SK-N-SH (cell line): Measurements from ENCODE around the gene ARHGEF11. TPM values are rescaled to one million over a fixed set of nuclear protein-coding genes. Genes with fewer than 3 reads are reported as not detected.
A peak's percentile ranks its signal among the peaks of the same experiment; 100 is the strongest.

Source experiments
- CTCF ChIA-PET: fragments of 300-600, 350-600 bp; formaldehyde crosslinking; extraction: SDS; loops from one replicate; lab custom pipeline; 2021; lab: Yijun Ruan, JAX
- POLR2A ChIA-PET: fragments of 350-600 bp; sonication (Branson Sonifier 250); formaldehyde crosslinking; extraction: SDS; loops from one replicate; lab custom pipeline; 2020; ENCODE audit warnings: antibody characterized with exemption, inconsistent platforms; lab: Yijun Ruan, JAX
- DNase-seq: peaks from one replicate; pipeline ENCODE4 v3.0.0; 2012
- H2AFZ ChIP-seq: fragments of 200-600 bp; sonication (generic); 2 replicates; pipeline ENCODE4 v1.8.1; 2016; ENCODE audit warnings: antibody characterized with exemption, mild to moderate bottlenecking, low read depth
- H3F3A ChIP-seq: fragments of 200-600 bp; sonication (generic); replicated peaks from 2 replicates; pipeline ENCODE3; 2016; ENCODE audit warnings: antibody characterized with exemption, mild to moderate bottlenecking; ENCODE audit not compliant: insufficient read depth
- H3K27ac ChIP-seq, 2 experiments: fragments of 200-500 bp in 1 of 2; fragments of 200-600 bp in 1 of 2; sonication (Bioruptor generic) in 1 of 2; sonication (generic), shearing (Covaris generic) in 1 of 2; 2 replicates each; pipeline versions ENCODE4 v1.5.1 to v1.6.1; 2014 to 2016; ENCODE audit warnings: low read depth in 2 of 2, inconsistent platforms in 1 of 2, low read length in 1 of 2, mild to moderate bottlenecking in 1 of 2, mixed read lengths in 1 of 2
- H3K27me3 ChIP-seq: fragments of 200-600 bp; sonication (generic), shearing (Covaris generic); 2 replicates; pipeline ENCODE4 v1.6.1; 2016; ENCODE audit warnings: mixed run types; ENCODE audit not compliant: insufficient read depth
- H3K36me3 ChIP-seq, 2 experiments: fragments of 200-500 bp in 1 of 2; fragments of 200-600 bp in 1 of 2; sonication (Bioruptor generic) in 1 of 2; sonication (generic) in 1 of 2; replicated peaks in 1 of 2; 2 replicates each; pipeline versions ENCODE3 to v1.5.1; 2014 to 2016; ENCODE audit warnings: low read length in 1 of 2, mild to moderate bottlenecking in 1 of 2; ENCODE audit not compliant: insufficient read depth in 2 of 2, control insufficient read depth in 1 of 2
- H3K4me1 ChIP-seq, 2 experiments: fragments of 200-500 bp in 1 of 2; fragments of 200-600 bp in 1 of 2; sonication (Bioruptor generic) in 1 of 2; sonication (generic), shearing (Covaris generic) in 1 of 2; 2 replicates each; pipeline versions ENCODE4 v1.5.1 to v1.6.1; 2014 to 2016; ENCODE audit warnings: low read depth in 1 of 2, low read length in 1 of 2, mixed run types in 1 of 2; ENCODE audit not compliant: insufficient read depth in 2 of 2, control insufficient read depth in 1 of 2
- H3K4me2 ChIP-seq: fragments of 200-600 bp; sonication (generic), shearing (Covaris generic); 2 replicates; pipeline ENCODE4 v1.6.1; 2017; ENCODE audit warnings: mixed run types
- H3K4me3 ChIP-seq, 2 experiments: fragments of 200-500 bp in 1 of 2; fragments of 200-600 bp in 1 of 2; sonication (Bioruptor generic) in 1 of 2; sonication (generic), shearing (Covaris generic) in 1 of 2; 2 replicates each; pipeline versions ENCODE4 v1.5.1 to v1.8.1; 2014 to 2016; ENCODE audit warnings: low read depth in 2 of 2, inconsistent platforms in 1 of 2, low read length in 1 of 2, mild to moderate bottlenecking in 1 of 2, mixed read lengths in 1 of 2, moderate library complexity in 1 of 2
- H3K79me2 ChIP-seq: fragments of 200-600 bp; sonication (generic); 2 replicates; pipeline ENCODE4 v1.8.1; 2017; ENCODE audit warnings: mild to moderate bottlenecking; ENCODE audit not compliant: insufficient read depth
- H3K9ac ChIP-seq: fragments of 200-600 bp; sonication (generic); 2 replicates; pipeline ENCODE4 v1.6.1; 2017; ENCODE audit warnings: mixed run types
- H3K9me2 ChIP-seq: fragments of 200-600 bp; sonication (generic); 2 replicates; pipeline ENCODE4 v1.6.1; 2017; ENCODE audit warnings: mixed run types
- H3K9me3 ChIP-seq: fragments of 200-600 bp; sonication (generic); 2 replicates; pipeline ENCODE4 v1.6.1; 2017; ENCODE audit warnings: mixed run types, mild to moderate bottlenecking, moderate library complexity
- H4K20me1 ChIP-seq: fragments of 200-600 bp; sonication (generic); 2 replicates; pipeline ENCODE4 v1.6.1; 2017; ENCODE audit warnings: mild to moderate bottlenecking, mixed run types; ENCODE audit not compliant: insufficient read depth
- CHD2 ChIP-seq: fragments of 150-350 bp; IDR thresholded peaks from 2 replicates; pipeline ENCODE4 v1.6.1; 2018; ENCODE audit warnings: low read length; ENCODE audit not compliant: partially characterized antibody
- CTCF ChIP-seq: fragments of 200-600 bp; sonication (generic); IDR thresholded peaks from 2 replicates; pipeline ENCODE4 v1.6.1; 2017; ENCODE audit warnings: antibody characterized with exemption, mild to moderate bottlenecking, moderate library complexity
- EP300 ChIP-seq, 2 experiments: IDR thresholded peaks; 2 replicates each; pipeline versions ENCODE4 v1.4.0 to v1.6.1; 2012; ENCODE audit warnings: borderline replicate concordance in 1 of 2, low read depth in 1 of 2, low read length in 1 of 2
- FOSL2 ChIP-seq: IDR thresholded peaks from 2 replicates; pipeline ENCODE4 v1.4.0; 2012; ENCODE audit warnings: low read depth, mild to moderate bottlenecking, moderate library complexity, borderline replicate concordance
- GATA2 ChIP-seq: sonication (generic); formaldehyde crosslinking; IDR thresholded peaks from 2 replicates; pipeline ENCODE4 v1.5.0; 2020; ENCODE audit warnings: mild to moderate bottlenecking, missing genetic modification reagents
- RAD21 ChIP-seq: IDR thresholded peaks from 2 replicates; pipeline ENCODE4 v1.6.1; 2012; ENCODE audit warnings: mild to moderate bottlenecking, low read length
- RCOR1 ChIP-seq: fragments of 150-350 bp; IDR thresholded peaks from 2 replicates; pipeline ENCODE4 v1.6.1; 2017; ENCODE audit warnings: antibody characterized with exemption, low read length
- TAF1 ChIP-seq: IDR thresholded peaks from 2 replicates; pipeline ENCODE4 v1.6.1; 2012; ENCODE audit warnings: low read depth, mild to moderate bottlenecking, low read length, moderate library complexity, borderline replicate concordance
- TCF12 ChIP-seq: IDR thresholded peaks from 2 replicates; pipeline ENCODE4 v1.4.0; 2012
- USF1 ChIP-seq: IDR thresholded peaks from 2 replicates; pipeline ENCODE4 v1.4.0; 2012; ENCODE audit warnings: low read depth, borderline replicate concordance
- WGBS: methylation state at CpG from one replicate; pipeline ENCODE4 v1.1.6; 2017; ENCODE audit warnings: low lambda C conversion rate; 5-methylcytosine and 5-hydroxymethylcytosine counted together
- polyA plus RNA-seq, 3 experiments: library from polyadenylated mRNA; depleted of rRNA; stranded (reverse); fragments of >200 nt; gene quantifications; 2 replicates each; pipeline ENCODE4 v1.2.3, GENCODE V29; 2012

The ARHGEF11 gene
- polyA plus RNA-seq, 1 of the 3 experiments (the other 2 are of a cell fraction), result 19.0 TPM

DNA sequence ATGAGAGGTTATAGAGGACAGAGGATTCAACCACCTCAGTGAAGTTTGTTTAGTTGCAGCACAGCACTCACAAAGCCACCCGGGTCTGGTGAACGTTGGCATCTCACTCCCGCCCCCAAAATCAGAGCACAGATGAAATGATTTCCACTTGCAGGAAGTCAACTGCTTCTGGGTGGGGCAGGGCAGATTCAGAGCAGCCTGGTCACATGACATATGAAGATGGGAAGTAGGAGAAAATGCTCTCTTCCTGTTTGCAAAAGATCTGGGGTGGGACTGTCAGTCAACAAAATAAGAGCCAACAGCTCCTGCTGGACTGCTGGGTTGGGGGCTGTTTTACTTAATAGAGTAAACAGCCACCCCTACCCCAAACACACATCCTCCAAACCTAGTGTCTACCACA is 81.9 kb downstream of the ARHGEF11 start (continued):
- TF ChIP-seq EP300 (IDR thresholded peaks at IDR 0.05; ENCODE audit: borderline replicate concordance in 1 of 2, low read depth in 1 of 2, low read length in 1 of 2) (no peak), GATA2 (CRISPR knock-in tag) (no peak), FOSL2 (no peak), RCOR1 (no peak)

DNA sequence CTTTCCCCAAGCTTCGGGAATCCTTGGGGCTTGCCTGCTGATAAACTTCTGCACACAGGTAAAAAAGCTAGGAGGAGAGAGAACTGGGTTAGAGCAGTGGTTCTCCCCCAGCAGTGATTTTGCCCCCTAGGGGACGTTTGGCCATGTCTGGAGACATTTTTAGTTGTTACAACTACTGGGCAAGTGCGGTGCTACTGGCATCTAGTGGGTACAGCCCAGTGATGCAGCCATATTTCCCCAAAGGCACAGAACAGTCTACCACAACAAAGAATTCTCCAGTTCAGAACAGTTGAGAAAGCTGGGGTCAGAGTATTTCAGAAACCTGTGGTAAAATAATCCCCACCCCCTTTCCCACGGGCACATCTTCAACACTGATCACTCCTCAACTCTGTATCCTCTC is 83.8 kb downstream of the ARHGEF11 start:
- H3F3A ChIP-seq, result no peaks in the 10 kb centered on the region
- CTCF ChIA-PET, result interaction anchor here (0.6 to 1.5 kb wide), 4 partner anchors 13 to 112 kb away, joined by 3 read pairs; no protein-coding TSS in a partner anchor
- no peak for TF ChIP-seq USF1
- TF ChIP-seq CTCF, result peak; percentile 40
- peak; percentile 49 for TF ChIP-seq RAD21
- TF ChIP-seq, all 33 proteins: peak for 2

GRCh38 chr1:156959925-156960324 is 85.6 kb downstream of the ARHGEF11 start:
- 100% methylated on average over 6 of the region's 6 CpGs for WGBS
- Histone ChIP-seq H3K27ac (no peak overlapping the region), H2AFZ (no peak overlapping the region), H3K27me3 (no peaks in the 10 kb centered on the region), H3K79me2 (no peaks in the 10 kb centered on the region), H3K9me2 (no peaks in the 10 kb centered on the region), H3K36me3 (peaks cover 26 to 83% of the 10 kb centered on the region in 2 experiments), H3K4me2 (no peak overlapping the region), H3K4me3 (no peak overlapping the region), H3K9ac (no peak overlapping the region), H4K20me1 (no peaks in the 10 kb centered on the region), H3F3A (no peaks in the 10 kb centered on the region), H3K4me1 (peaks cover 0 to 7% of the 10 kb centered on the region in 2 experiments; a peak in 2 of 4 replicates), H3K9me3 (no peaks in the 10 kb centered on the region)
- CTCF ChIA-PET, result interaction anchor here (0.9 to 2.3 kb wide), 5 partner anchors 8 to 114 kb away, joined by 3 to 8 read pairs (median 5); no protein-coding TSS in a partner anchor
- TF ChIP-seq CHD2 (no peak), TCF12 (no peak), TAF1 (no peak), GATA2 (CRISPR knock-in tag) (no peak)
- POLR2A ChIA-PET, result no interaction called here
- no peak for DNase-seq

More for the DNA sequence above, 83.8 kb downstream of the ARHGEF11 start:
- Histone ChIP-seq H3K9ac (no peak overlapping the region), H3K79me2 (no peaks in the 10 kb centered on the region), H4K20me1 (no peaks in the 10 kb centered on the region), H3K36me3 (peaks cover 32 to 85% of the 10 kb centered on the region in 2 experiments), H3K4me1 (peaks cover 0 to 7% of the 10 kb centered on the region in 2 experiments; a peak in 2 of 4 replicates), H3K9me2 (no peaks in the 10 kb centered on the region), H3K9me3 (no peaks in the 10 kb centered on the region), H3K4me2 (no peak overlapping the region), H3K27me3 (no peaks in the 10 kb centered on the region), H3K4me3 (no peak overlapping the region), H2AFZ (no peak overlapping the region), H3K27ac (no peak overlapping the region)
- POLR2A ChIA-PET, result no interaction called here
- no peak for DNase-seq
- 64% methylated on average over 4 of the region's 4 CpGs for WGBS
